Measurements from ENCODE around the gene JAKMIP1. TPM values are rescaled to one million over a fixed set of nuclear protein-coding genes. Genes with fewer than 3 reads are reported as not detected.

The JAKMIP1 gene
- total and polyA plus RNA-seq, 2 of the 13 experiments (the other 11 are each of a cell fraction or from before 2014, with no cell fraction given): not detected

DNA sequence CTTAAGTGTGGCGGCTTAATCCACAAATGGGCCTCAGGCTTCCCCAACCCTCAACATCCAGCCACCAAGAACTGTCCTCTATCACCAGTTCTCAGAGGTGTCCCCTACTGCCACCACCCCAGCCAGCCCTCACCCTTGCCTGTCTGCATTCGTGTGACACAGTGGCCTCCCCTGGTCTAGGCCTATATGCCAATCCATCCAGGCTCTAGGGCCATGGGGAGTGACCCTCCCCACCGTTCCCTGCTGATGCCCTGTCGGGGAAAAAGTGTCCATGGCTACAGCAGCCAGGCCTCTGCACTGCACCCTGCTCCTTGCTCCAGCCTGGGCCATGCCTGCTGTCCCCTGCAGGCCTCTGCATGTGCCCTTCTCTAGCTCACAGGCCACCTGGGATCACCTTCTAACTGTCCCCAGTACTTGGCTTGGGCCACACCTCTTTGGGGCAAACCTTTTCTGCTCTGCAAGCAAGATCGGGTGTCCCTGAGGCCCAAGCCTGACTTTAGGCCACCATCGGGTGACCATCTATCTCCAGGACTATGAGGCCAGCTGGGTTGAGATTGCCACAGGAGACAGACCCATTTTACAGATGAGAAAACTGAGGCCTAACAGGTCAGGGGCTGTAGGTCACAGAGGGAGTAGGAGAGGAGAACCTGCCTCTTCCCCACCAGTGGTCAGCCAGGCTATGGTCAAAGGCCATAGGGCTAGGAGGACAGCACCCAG lies 75.8 kb downstream of the JAKMIP1 start:
- H3K4me1 ChIP-seq (ENCODE audit: insufficient read depth, low read length): peaks cover 7% of the 10 kb centered on the region; the same call in 1 of the 2 replicates
- TF ChIP-seq PTBP1 (IDR thresholded peaks at IDR 0.05; ENCODE audit: low read depth, low read length, poor library complexity, severe bottlenecking): no peak
- TF ChIP-seq ZNF326 (CRISPR knock-in tag; IDR thresholded peaks at IDR 0.05; ENCODE audit: borderline replicate concordance): no peak
- no peak for TF ChIP-seq ESRRA (CRISPR knock-in tag; IDR thresholded peaks at IDR 0.05; ENCODE audit: low read depth)
- peak; percentile 78 for TF ChIP-seq ZNF629 (CRISPR knock-in tag; conservative IDR thresholded peaks at IDR 0.05)
- TF ChIP-seq ZNF547 (CRISPR knock-in tag; IDR thresholded peaks at IDR 0.05): no peak
- TF ChIP-seq IKZF4 (CRISPR knock-in tag; IDR thresholded peaks at IDR 0.05; ENCODE audit: borderline replicate concordance, low read depth, not compliant biosample characterization): no peak
- no peaks in the 10 kb centered on the region for H3K79me2 ChIP-seq (ENCODE audit: insufficient read depth, low read length)
- intact Hi-C loops (cut with micrococcal nuclease; ENCODE audit: unreplicated experiment): no loop called here
- H3K9ac ChIP-seq (ENCODE audit: insufficient read depth, low read depth, low read length): no peak overlapping the region
- WGBS (ENCODE audit: low lambda C conversion rate): 19% methylated on average over 4 of the region's 6 CpGs
- H2AFZ ChIP-seq (ENCODE audit: low read length): no peak overlapping the region
- no peaks in the 10 kb centered on the region for H3K36me3 ChIP-seq (replicated peaks in 1 of 2; ENCODE audit: control insufficient read depth in 1 of 2, insufficient read depth in 2 of 2, low read length in 2 of 2)
- ATAC-seq (no peak; the same call in 1 of the 3 replicates), FAIRE-seq (no peak), DNase-seq (ENCODE audit: low spot score) (no peak)
- no peaks in the 10 kb centered on the region for H3K9me3 ChIP-seq (ENCODE audit: low read length)
- BruUV-seq (replicated peaks): no TSS peak
- H3K27ac ChIP-seq (ENCODE audit: extremely low read length, insufficient read depth, low read length): no peak overlapping the region
- H3K4me2 ChIP-seq (ENCODE audit: low read depth, low read length): no peak overlapping the region
- ChIA-PET POLR2A (no interaction called here), CTCF (ENCODE audit: low intra/inter-chr PET ratio, low total read pairs) (no interaction called here)
- H3K4me3 ChIP-seq (replicated peaks in 1 of 3; ENCODE audit: insufficient read depth in 1 of 3, low read depth in 2 of 3, low read length in 3 of 3): no peak overlapping the region
- in situ Hi-C loops (cut with HindIII; ENCODE audit: extremely low pct_ligation_motif_present, low pct_unique_long_range_greater_than_20kb): no loop called here
- no peaks in the 10 kb centered on the region for H4K20me1 ChIP-seq (ENCODE audit: insufficient read depth, low read length)
- peaks cover 0 to 8% of the 10 kb centered on the region in 2 experiments; a peak in 2 of 5 replicates for H3K27me3 ChIP-seq (ENCODE audit: control insufficient read depth in 1 of 2, insufficient read depth in 2 of 2, low read length in 2 of 2)

DNA sequence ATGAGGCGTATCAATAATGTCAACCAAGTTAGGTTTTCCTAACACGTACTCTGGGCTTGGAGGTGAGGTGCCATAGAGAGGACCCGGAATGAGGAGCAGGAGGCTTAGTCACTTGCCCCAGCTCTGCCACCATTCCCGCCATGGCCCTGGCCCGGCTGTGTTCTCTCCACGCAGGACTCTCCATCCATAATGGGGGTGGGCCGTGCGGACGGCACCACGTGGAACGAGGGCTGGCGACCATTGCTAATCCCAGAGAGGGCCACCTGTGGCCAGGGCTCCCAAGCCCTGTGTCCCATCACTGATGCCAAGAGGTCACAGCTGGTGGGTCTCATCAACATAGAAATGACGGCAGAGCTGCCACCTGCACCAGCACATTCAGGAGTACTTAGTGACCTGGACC lies 76.4 kb downstream of the JAKMIP1 start:
- FAIRE-seq (no peak), ATAC-seq (no peak; the same call in 2 of the 3 replicates), DNase-seq (ENCODE audit: low spot score) (no peak)
- POLR2A ChIA-PET: no interaction called here
- no peak overlapping the region for H3K4me3 ChIP-seq (replicated peaks in 1 of 3; ENCODE audit: insufficient read depth in 1 of 3, low read depth in 2 of 3, low read length in 3 of 3)
- no peaks in the 10 kb centered on the region for H3K9me3 ChIP-seq (ENCODE audit: low read length)
- TF ChIP-seq ZNF136 (CRISPR knock-in tag; IDR thresholded peaks at IDR 0.05; ENCODE audit: low read depth) (no peak), NCOR1 (IDR thresholded peaks at IDR 0.05; ENCODE audit: borderline replicate concordance, low read length) (no peak), HES4 (CRISPR knock-in tag; IDR thresholded peaks at IDR 0.05; ENCODE audit: borderline replicate concordance) (no peak), GPN1 (CRISPR knock-in tag; IDR thresholded peaks at IDR 0.05; ENCODE audit: borderline replicate concordance) (no peak), RXRA (CRISPR knock-in tag; IDR thresholded peaks at IDR 0.05) (no peak), HNRNPUL1 (IDR thresholded peaks at IDR 0.05; ENCODE audit: low read depth, low read length) (no peak)
- TF ChIP-seq, protein P1, sequence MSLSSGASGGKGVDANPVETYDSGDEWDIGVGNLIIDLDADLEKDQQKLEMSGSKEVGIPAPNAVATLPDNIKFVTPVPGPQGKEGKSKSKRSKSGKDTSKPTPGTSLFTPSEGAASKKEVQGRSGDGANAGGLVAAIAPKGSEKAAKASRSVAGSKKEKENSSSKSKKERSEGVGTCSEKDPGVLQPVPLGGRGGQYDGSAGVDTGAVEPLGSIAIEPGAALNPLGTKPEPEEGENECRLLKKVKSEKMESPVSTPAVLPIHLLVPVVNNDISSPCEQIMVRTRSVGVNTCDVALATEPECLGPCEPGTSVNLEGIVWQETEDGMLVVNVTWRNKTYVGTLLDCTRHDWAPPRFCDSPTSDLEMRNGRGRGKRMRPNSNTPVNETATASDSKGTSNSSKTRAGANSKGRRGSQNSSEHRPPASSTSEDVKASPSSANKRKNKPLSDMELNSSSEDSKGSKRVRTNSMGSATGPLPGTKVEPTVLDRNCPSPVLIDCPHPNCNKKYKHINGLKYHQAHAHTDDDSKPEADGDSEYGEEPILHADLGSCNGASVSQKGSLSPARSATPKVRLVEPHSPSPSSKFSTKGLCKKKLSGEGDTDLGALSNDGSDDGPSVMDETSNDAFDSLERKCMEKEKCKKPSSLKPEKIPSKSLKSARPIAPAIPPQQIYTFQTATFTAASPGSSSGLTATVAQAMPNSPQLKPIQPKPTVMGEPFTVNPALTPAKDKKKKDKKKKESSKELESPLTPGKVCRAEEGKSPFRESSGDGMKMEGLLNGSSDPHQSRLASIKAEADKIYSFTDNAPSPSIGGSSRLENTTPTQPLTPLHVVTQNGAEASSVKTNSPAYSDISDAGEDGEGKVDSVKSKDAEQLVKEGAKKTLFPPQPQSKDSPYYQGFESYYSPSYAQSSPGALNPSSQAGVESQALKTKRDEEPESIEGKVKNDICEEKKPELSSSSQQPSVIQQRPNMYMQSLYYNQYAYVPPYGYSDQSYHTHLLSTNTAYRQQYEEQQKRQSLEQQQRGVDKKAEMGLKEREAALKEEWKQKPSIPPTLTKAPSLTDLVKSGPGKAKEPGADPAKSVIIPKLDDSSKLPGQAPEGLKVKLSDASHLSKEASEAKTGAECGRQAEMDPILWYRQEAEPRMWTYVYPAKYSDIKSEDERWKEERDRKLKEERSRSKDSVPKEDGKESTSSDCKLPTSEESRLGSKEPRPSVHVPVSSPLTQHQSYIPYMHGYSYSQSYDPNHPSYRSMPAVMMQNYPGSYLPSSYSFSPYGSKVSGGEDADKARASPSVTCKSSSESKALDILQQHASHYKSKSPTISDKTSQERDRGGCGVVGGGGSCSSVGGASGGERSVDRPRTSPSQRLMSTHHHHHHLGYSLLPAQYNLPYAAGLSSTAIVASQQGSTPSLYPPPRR (CRISPR knock-in tag; IDR thresholded peaks at IDR 0.05; ENCODE audit: borderline replicate concordance): no peak
- intact Hi-C loops (cut with micrococcal nuclease; ENCODE audit: unreplicated experiment) (no loop called here), in situ Hi-C loops (cut with HindIII; ENCODE audit: extremely low pct_ligation_motif_present, low pct_unique_long_range_greater_than_20kb) (no loop called here)
- no TSS peak for BruUV-seq (replicated peaks)
- H2AFZ ChIP-seq (ENCODE audit: low read length): no peak overlapping the region
- no peak overlapping the region for H3K9ac ChIP-seq (ENCODE audit: insufficient read depth, low read depth, low read length)
- H3K4me1 ChIP-seq (ENCODE audit: insufficient read depth, low read length): peaks cover 7% of the 10 kb centered on the region; the same call in 1 of the 2 replicates
- CTCF ChIA-PET (ENCODE audit: low intra/inter-chr PET ratio, low total read pairs): no interaction called here
- no peak overlapping the region for H3K4me2 ChIP-seq (ENCODE audit: low read depth, low read length)
- no peaks in the 10 kb centered on the region for H3K36me3 ChIP-seq (replicated peaks in 1 of 2; ENCODE audit: control insufficient read depth in 1 of 2, insufficient read depth in 2 of 2, low read length in 2 of 2)
- H3K27me3 ChIP-seq (ENCODE audit: control insufficient read depth in 1 of 2, insufficient read depth in 2 of 2, low read length in 2 of 2): peaks cover 0 to 8% of the 10 kb centered on the region in 2 experiments; a peak in 2 of 5 replicates
- no peak overlapping the region for H3K27ac ChIP-seq (ENCODE audit: extremely low read length, insufficient read depth, low read length)
- H4K20me1 ChIP-seq (ENCODE audit: insufficient read depth, low read length): no peaks in the 10 kb centered on the region
- WGBS (ENCODE audit: low lambda C conversion rate): 48% methylated on average over 3 of the region's 13 CpGs
- H3K79me2 ChIP-seq (ENCODE audit: insufficient read depth, low read length): no peaks in the 10 kb centered on the region
